ENCODE results near the gene SDF2L1.

- no peak for TF ChIP-seq POLR2A (IDR thresholded peaks at IDR 0.05)
- no peak for TF ChIP-seq CTCF (IDR thresholded peaks at IDR 0.05)
Measured at GRCh38 chr22:21651521-21652009, 9.5 kb downstream of the SDF2L1 start.

All from uterus (tissue), 2 donors.